H9 (cell line): ENCODE measurements around the gene TPP2. TPM values are rescaled to one million over a fixed set of nuclear protein-coding genes. Genes with fewer than 3 reads are reported as not detected.

ENCODE experiments used
- DNase-seq: peaks from one replicate; pipeline ENCODE4 v3.0.0-alpha.2; 2017
- H2AFZ ChIP-seq: one replicate; pipeline ENCODE4 v1.6.1; 2013; ENCODE audit warnings: mild to moderate bottlenecking, low read length, control low read depth, moderate library complexity
- H2AK5ac ChIP-seq: 2 replicates; pipeline ENCODE4 v1.6.1; 2013; ENCODE audit warnings: low read length, control low read depth, mixed read lengths; ENCODE audit not compliant: insufficient read length
- H2BK120ac ChIP-seq: one replicate; pipeline ENCODE4 v1.6.1; 2013; ENCODE audit warnings: low read depth, mild to moderate bottlenecking, low read length, control low read depth, inconsistent platforms; ENCODE audit not compliant: poor library complexity, severe bottlenecking
- H2BK12ac ChIP-seq: 2 replicates; pipeline ENCODE4 v1.6.1; 2013; ENCODE audit warnings: low read length, control low read depth, mixed read lengths, low read depth; ENCODE audit not compliant: insufficient read length
- H2BK15ac ChIP-seq: 2 replicates; pipeline ENCODE4 v1.6.1; 2013; ENCODE audit warnings: low read depth, low read length, control low read depth
- H2BK20ac ChIP-seq: one replicate; pipeline ENCODE4 v1.6.1; 2013; ENCODE audit warnings: low read depth, mild to moderate bottlenecking, low read length, control low read depth, inconsistent platforms; ENCODE audit not compliant: poor library complexity, severe bottlenecking
- H2BK5ac ChIP-seq: 2 replicates; pipeline ENCODE4 v1.6.1; 2013; ENCODE audit warnings: low read length, control low read depth, mixed read lengths; ENCODE audit not compliant: insufficient read length
- H3K14ac ChIP-seq: 2 replicates; pipeline ENCODE4 v1.6.1; 2013; ENCODE audit warnings: low read length, control low read depth; ENCODE audit not compliant: insufficient read depth
- H3K18ac ChIP-seq: 2 replicates; pipeline ENCODE4 v1.6.1; 2013; ENCODE audit warnings: low read depth, mild to moderate bottlenecking, mixed read lengths, low read length, control low read depth; ENCODE audit not compliant: insufficient read length
- H3K23ac ChIP-seq: 2 replicates; pipeline ENCODE4 v1.6.1; 2013; ENCODE audit warnings: low read length, control low read depth, mixed read lengths, low read depth; ENCODE audit not compliant: insufficient read length
- H3K23me2 ChIP-seq: 2 replicates; pipeline ENCODE4 v1.6.1; 2013; ENCODE audit warnings: low read depth, mild to moderate bottlenecking, mixed read lengths, low read length, control low read depth; ENCODE audit not compliant: insufficient read length, poor library complexity, severe bottlenecking
- H3K27ac ChIP-seq: 2 replicates; pipeline ENCODE4 v1.5.1; 2013; ENCODE audit warnings: low read length, control low read depth, mixed read lengths, low read depth; ENCODE audit not compliant: insufficient read length
- H3K27me3 ChIP-seq: 2 replicates; pipeline ENCODE4 v1.6.1; 2013; ENCODE audit warnings: low read length, control low read depth, inconsistent platforms; ENCODE audit not compliant: insufficient read depth
- H3K4ac ChIP-seq: 2 replicates; pipeline ENCODE4 v1.6.1; 2013; ENCODE audit warnings: low read depth, mild to moderate bottlenecking, control low read depth, inconsistent platforms, low read length, moderate library complexity
- H3K4me1 ChIP-seq: 2 replicates; pipeline ENCODE4 v1.6.1; 2013; ENCODE audit warnings: low read length, control low read depth, inconsistent platforms; ENCODE audit not compliant: insufficient read depth
- H3K4me2 ChIP-seq: 2 replicates; pipeline ENCODE4 v1.6.1; 2013; ENCODE audit warnings: low read length, control low read depth, mixed read lengths; ENCODE audit not compliant: insufficient read length, insufficient read depth
- H3K56ac ChIP-seq: 2 replicates; pipeline ENCODE4 v1.6.1; 2013; ENCODE audit warnings: low read depth, mild to moderate bottlenecking, mixed read lengths, low read length, control low read depth; ENCODE audit not compliant: insufficient read length
- H3K79me1 ChIP-seq: 2 replicates; pipeline ENCODE4 v1.6.1; 2013; ENCODE audit warnings: low read depth, mild to moderate bottlenecking, moderate library complexity, low read length, control low read depth, inconsistent platforms; ENCODE audit not compliant: insufficient read depth, poor library complexity, severe bottlenecking
- H3K79me2 ChIP-seq: 2 replicates; pipeline ENCODE4 v1.6.1; 2013; ENCODE audit warnings: low read length, control low read depth, inconsistent platforms; ENCODE audit not compliant: insufficient read depth
- H3K9ac ChIP-seq: 2 replicates; pipeline ENCODE4 v1.6.1; 2013; ENCODE audit warnings: low read length, control low read depth, mixed read lengths; ENCODE audit not compliant: insufficient read length; ENCODE audit errors: extremely low read depth
- H3K9me3 ChIP-seq: one replicate; pipeline ENCODE4 v1.6.1; 2013; ENCODE audit warnings: low read depth, low read length, inconsistent platforms; ENCODE audit not compliant: control insufficient read depth
- H3T11ph ChIP-seq: one replicate; pipeline ENCODE4 v1.6.1; 2013; ENCODE audit warnings: mild to moderate bottlenecking, low read length, control low read depth, inconsistent platforms
- H4K20me1 ChIP-seq: one replicate; pipeline ENCODE4 v1.6.1; 2013; ENCODE audit not compliant: control insufficient read depth, insufficient read length, insufficient read depth
- H4K5ac ChIP-seq: 2 replicates; pipeline ENCODE4 v1.6.1; 2013; ENCODE audit warnings: low read depth, mild to moderate bottlenecking, mixed read lengths, low read length, control low read depth; ENCODE audit not compliant: insufficient read length
- H4K8ac ChIP-seq: replicated peaks from 2 replicates; pipeline ENCODE4 v1.6.1; 2013; ENCODE audit warnings: low read length, control low read depth, mixed read lengths, low read depth; ENCODE audit not compliant: insufficient read length
- H4K91ac ChIP-seq: 2 replicates; pipeline ENCODE4 v1.6.1; 2013; ENCODE audit warnings: low read depth, mild to moderate bottlenecking, moderate library complexity, mixed read lengths, low read length, control low read depth; ENCODE audit not compliant: insufficient read length
- H3K27ac Mint-ChIP-seq, 3 experiments: 2 replicates in 2 of 3; 3 replicates in 1 of 3; pipeline ENCODE4 v1.8.0; 2020 to 2021; ENCODE audit warnings: mixed read lengths in 3 of 3, mild to moderate bottlenecking in 1 of 3, moderate library complexity in 1 of 3
- H3K27me3 Mint-ChIP-seq: 2 replicates; pipeline ENCODE4 v1.8.0; 2021; ENCODE audit warnings: low read depth, mild to moderate bottlenecking, moderate library complexity, mixed read lengths
- H3K36me3 Mint-ChIP-seq, 3 experiments: 2 replicates in 2 of 3; 3 replicates in 1 of 3; pipeline ENCODE4 v1.8.0; 2020 to 2021; ENCODE audit warnings: low read depth in 3 of 3, mixed read lengths in 3 of 3; ENCODE audit not compliant: insufficient read depth in 1 of 3
- H3K4me1 Mint-ChIP-seq, 2 experiments: 2 replicates each; pipeline ENCODE4 v1.8.0; 2020; ENCODE audit warnings: mixed read lengths in 2 of 2
- H3K4me3 Mint-ChIP-seq, 2 experiments: 2 replicates in 1 of 2; 3 replicates in 1 of 2; pipeline ENCODE4 v1.8.0; 2020 to 2021; ENCODE audit warnings: mild to moderate bottlenecking in 2 of 2, mixed read lengths in 2 of 2, moderate library complexity in 1 of 2
- H3K9me3 Mint-ChIP-seq, 2 experiments: 2 replicates in 1 of 2; 3 replicates in 1 of 2; pipeline ENCODE4 v1.8.0; 2020; ENCODE audit warnings: mild to moderate bottlenecking in 2 of 2, mixed read lengths in 2 of 2, moderate library complexity in 1 of 2
- WGBS: extraction: QIAGEN DNeasy Blood & Tissue Kit; methylation state at CpG from one replicate; pipeline ENCODE4 v1.1.7; 2013; ENCODE audit warnings: missing lambda C conversion rate, low lambda C conversion rate, mixed read lengths; ENCODE audit not compliant: insufficient read length; ENCODE audit errors: extremely low coverage; 5-methylcytosine and 5-hydroxymethylcytosine counted together
- total RNA-seq: library from RNA; stranded (reverse); gene quantifications from 2 replicates; pipeline ENCODE4 v1.2.1, GENCODE V29; 2021
- TF ChIP-seq, protein P1 (sequence below): fragments of 200-600 bp; sonication (generic); conservative IDR thresholded peaks from 3 replicates; pipeline ENCODE4 v1.8.0; 2021; ENCODE audit warnings: antibody characterized with exemption, mild to moderate bottlenecking

Gene TPP2
- total RNA-seq, 1 experiment from 2014 or later: 63.5 TPM

DNA sequence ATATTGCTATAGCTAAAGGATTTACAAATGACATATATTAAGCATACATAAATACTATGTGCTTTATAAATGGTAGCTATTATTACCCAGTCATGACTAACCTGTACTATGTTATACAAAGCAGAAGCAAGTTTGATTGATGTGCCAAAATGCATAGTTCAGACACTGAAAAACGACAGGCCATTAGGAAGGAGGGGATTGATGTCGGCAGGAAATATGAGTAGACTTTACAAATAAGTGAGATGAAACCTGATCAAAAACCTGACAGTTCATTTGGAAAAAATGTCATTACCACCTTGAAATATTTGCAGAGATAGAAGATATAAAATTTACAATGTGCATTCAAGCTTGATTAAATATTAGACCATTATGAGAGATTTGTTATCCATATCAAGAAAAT lies 38.8 kb upstream of the TPP2 start:
- no peaks in the 10 kb centered on the region for H3K27me3 ChIP-seq
- no peaks in the 10 kb centered on the region for H3K79me1 ChIP-seq
- no peak overlapping the region for H4K8ac ChIP-seq
- no peak overlapping the region for H2BK120ac ChIP-seq
- H3K23ac ChIP-seq: no peak overlapping the region
- no peak overlapping the region for H3K4me3 Mint-ChIP-seq
- no peak overlapping the region for H4K5ac ChIP-seq
- no peak overlapping the region for H3K56ac ChIP-seq
- H3K79me2 ChIP-seq: no peaks in the 10 kb centered on the region
- no peaks in the 10 kb centered on the region for H4K20me1 ChIP-seq
- no peaks in the 10 kb centered on the region for H3K4me1 ChIP-seq
- H3K9me3 Mint-ChIP-seq: no peaks in the 10 kb centered on the region
- H2BK20ac ChIP-seq: no peak overlapping the region
- H2AK5ac ChIP-seq: no peak overlapping the region
- no peak overlapping the region for H2AFZ ChIP-seq
- no peaks in the 10 kb centered on the region for H3K23me2 ChIP-seq
- no peak overlapping the region for H4K91ac ChIP-seq
- no CpG with 5 or more reads among the region's 2 CpGs for WGBS
- no peaks in the 10 kb centered on the region for H3K9me3 ChIP-seq
- H3K27me3 Mint-ChIP-seq: no peaks in the 10 kb centered on the region; the same call in 1 of the 2 replicates
- H3K4me2 ChIP-seq: no peak overlapping the region
- TF ChIP-seq, protein P1, sequence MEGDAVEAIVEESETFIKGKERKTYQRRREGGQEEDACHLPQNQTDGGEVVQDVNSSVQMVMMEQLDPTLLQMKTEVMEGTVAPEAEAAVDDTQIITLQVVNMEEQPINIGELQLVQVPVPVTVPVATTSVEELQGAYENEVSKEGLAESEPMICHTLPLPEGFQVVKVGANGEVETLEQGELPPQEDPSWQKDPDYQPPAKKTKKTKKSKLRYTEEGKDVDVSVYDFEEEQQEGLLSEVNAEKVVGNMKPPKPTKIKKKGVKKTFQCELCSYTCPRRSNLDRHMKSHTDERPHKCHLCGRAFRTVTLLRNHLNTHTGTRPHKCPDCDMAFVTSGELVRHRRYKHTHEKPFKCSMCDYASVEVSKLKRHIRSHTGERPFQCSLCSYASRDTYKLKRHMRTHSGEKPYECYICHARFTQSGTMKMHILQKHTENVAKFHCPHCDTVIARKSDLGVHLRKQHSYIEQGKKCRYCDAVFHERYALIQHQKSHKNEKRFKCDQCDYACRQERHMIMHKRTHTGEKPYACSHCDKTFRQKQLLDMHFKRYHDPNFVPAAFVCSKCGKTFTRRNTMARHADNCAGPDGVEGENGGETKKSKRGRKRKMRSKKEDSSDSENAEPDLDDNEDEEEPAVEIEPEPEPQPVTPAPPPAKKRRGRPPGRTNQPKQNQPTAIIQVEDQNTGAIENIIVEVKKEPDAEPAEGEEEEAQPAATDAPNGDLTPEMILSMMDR: no peak
- H3K27ac Mint-ChIP-seq: no peak overlapping the region
- no peak overlapping the region for H3T11ph ChIP-seq
- no peak overlapping the region for H2BK15ac ChIP-seq
- H3K18ac ChIP-seq: no peak overlapping the region
- H2BK12ac ChIP-seq: no peak overlapping the region
- H3K9ac ChIP-seq: no peak overlapping the region
- DNase-seq: no peak
- H2BK5ac ChIP-seq: no peak overlapping the region
- no peak overlapping the region for H3K4ac ChIP-seq
- peaks cover 0 to 2% of the 10 kb centered on the region in 2 experiments; a peak in 2 of 4 replicates for H3K4me1 Mint-ChIP-seq
- H3K36me3 Mint-ChIP-seq: no peaks in the 10 kb centered on the region
- H3K27ac ChIP-seq: no peak overlapping the region
- H3K14ac ChIP-seq: no peak overlapping the region
